Thymus (tissue), 11 donors: ENCODE measurements around the gene FLRT1. TPM values are rescaled to one million over a fixed set of nuclear protein-coding genes. Genes with fewer than 3 reads are reported as not detected.

ENCODE experiments used
- DNase-seq, 9 donors: peaks; one replicate each; pipeline ENCODE4 v3.0.0-alpha.2; 2013; ENCODE audit warnings: low spot score in 9 of 9, low read depth in 6 of 9, missing footprints in 1 of 9
- H3K27ac ChIP-seq, 2 donors: one replicate each; pipeline ENCODE4 v1.5.1; 2013; ENCODE audit warnings: control low read depth in 1 of 2, low read depth in 1 of 2, low read length in 1 of 2, mild to moderate bottlenecking in 1 of 2, moderate library complexity in 1 of 2
- H3K27me3 ChIP-seq, 2 donors: one replicate each; pipeline ENCODE4 v1.5.1; 2013; ENCODE audit warnings: low read length in 1 of 2; ENCODE audit not compliant: control insufficient read depth in 2 of 2, insufficient read depth in 1 of 2
- H3K36me3 ChIP-seq, 2 donors: one replicate each; pipeline ENCODE4 v1.5.1; 2013; ENCODE audit warnings: low read length in 1 of 2, mild to moderate bottlenecking in 1 of 2, moderate library complexity in 1 of 2; ENCODE audit not compliant: control insufficient read depth in 2 of 2, insufficient read depth in 2 of 2
- H3K4me1 ChIP-seq, 2 donors: one replicate each; pipeline ENCODE4 v1.5.1; 2013; ENCODE audit warnings: low read length in 2 of 2; ENCODE audit not compliant: control insufficient read depth in 2 of 2, insufficient read depth in 2 of 2
- H3K4me3 ChIP-seq, 2 donors: one replicate each; pipeline ENCODE4 v1.5.1; 2013; ENCODE audit warnings: low read length in 2 of 2, control low read depth in 1 of 2, mild to moderate bottlenecking in 1 of 2
- H3K9me3 ChIP-seq, 2 donors: one replicate each; pipeline ENCODE4 v1.5.1; 2013; ENCODE audit warnings: low read length in 1 of 2, mild to moderate bottlenecking in 1 of 2; ENCODE audit not compliant: control insufficient read depth in 2 of 2, insufficient read depth in 1 of 2
- WGBS: extraction: QIAGEN DNeasy Blood & Tissue Kit; methylation state at CpG from one replicate; pipeline ENCODE4 v1.1.7; 2013; 5-methylcytosine and 5-hydroxymethylcytosine counted together
- polyA plus RNA-seq: library from polyadenylated mRNA; stranded (reverse); fragments of 200-250 nt; gene quantifications from one replicate; pipeline ENCODE4 v1.2.3, GENCODE V29; 2013
- total RNA-seq: library from RNA; stranded (reverse); fragments of 120-200 nt; gene quantifications from one replicate; pipeline ENCODE4 v1.2.4, GENCODE V29; 2013
- donor health status: healthy.

Gene FLRT1
- total and polyA plus RNA-seq, 2 donors = 0.05 to 0.07 TPM

DNA sequence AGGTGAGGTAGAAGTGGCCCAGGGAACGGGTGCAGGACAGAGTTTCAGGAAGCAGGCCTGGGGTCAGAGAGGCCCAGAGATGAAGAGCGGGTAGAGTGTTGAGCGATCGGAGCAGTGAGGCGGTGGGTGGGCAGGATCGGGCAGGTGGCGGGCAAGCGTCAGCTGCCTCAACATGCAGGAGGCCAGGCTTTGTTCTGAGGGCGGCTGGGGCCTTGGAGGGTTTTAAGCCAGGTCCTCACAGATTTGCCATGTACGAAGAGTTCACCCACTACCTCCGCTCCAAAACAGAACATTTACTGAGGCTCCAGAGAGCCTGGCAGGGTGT, 29.4 kb downstream of the FLRT1 start:
- H3K36me3 ChIP-seq = no peaks in the 10 kb centered on the region
- no peak overlapping the region for H3K4me3 ChIP-seq
- H3K9me3 ChIP-seq = no peaks in the 10 kb centered on the region
- H3K27ac ChIP-seq = no peak overlapping the region
- DNase-seq = no peak
- H3K4me1 ChIP-seq = peaks cover 6 to 28% of the 10 kb centered on the region in 2 donors
- peaks cover 11 to 44% of the 10 kb centered on the region in 2 donors for H3K27me3 ChIP-seq
- WGBS = 98% methylated on average over 11 of the region's 11 CpGs

DNA sequence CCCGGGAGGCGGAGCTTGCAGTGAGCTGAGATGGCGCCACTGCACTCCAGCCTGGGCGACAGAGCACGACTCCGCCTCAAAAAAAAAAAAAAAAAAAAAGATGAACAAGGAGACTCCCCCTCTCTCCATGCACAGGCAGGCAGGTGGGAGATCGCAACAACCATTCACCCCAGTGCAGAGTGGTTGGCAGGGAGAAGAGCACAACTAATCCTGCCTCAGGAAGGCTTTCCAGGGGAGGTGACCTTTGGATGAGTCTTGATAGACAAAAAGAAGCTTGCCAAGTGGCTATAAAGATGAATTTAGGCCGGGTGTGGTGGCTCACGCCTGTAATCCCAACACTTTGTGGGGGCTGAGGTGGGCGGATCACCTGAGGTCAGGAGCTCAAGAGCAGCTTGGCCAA, 30.0 kb downstream of the FLRT1 start:
- Histone ChIP-seq H3K4me1 (peaks cover 3 to 28% of the 10 kb centered on the region in 2 donors), H3K4me3 (no peak overlapping the region), H3K36me3 (no peaks in the 10 kb centered on the region), H3K9me3 (no peaks in the 10 kb centered on the region), H3K27me3 (peaks cover 5 to 38% of the 10 kb centered on the region in 2 donors), H3K27ac (no peak overlapping the region)
- DNase-seq = no peak
- 98% methylated on average over 10 of the region's 10 CpGs for WGBS

DNA sequence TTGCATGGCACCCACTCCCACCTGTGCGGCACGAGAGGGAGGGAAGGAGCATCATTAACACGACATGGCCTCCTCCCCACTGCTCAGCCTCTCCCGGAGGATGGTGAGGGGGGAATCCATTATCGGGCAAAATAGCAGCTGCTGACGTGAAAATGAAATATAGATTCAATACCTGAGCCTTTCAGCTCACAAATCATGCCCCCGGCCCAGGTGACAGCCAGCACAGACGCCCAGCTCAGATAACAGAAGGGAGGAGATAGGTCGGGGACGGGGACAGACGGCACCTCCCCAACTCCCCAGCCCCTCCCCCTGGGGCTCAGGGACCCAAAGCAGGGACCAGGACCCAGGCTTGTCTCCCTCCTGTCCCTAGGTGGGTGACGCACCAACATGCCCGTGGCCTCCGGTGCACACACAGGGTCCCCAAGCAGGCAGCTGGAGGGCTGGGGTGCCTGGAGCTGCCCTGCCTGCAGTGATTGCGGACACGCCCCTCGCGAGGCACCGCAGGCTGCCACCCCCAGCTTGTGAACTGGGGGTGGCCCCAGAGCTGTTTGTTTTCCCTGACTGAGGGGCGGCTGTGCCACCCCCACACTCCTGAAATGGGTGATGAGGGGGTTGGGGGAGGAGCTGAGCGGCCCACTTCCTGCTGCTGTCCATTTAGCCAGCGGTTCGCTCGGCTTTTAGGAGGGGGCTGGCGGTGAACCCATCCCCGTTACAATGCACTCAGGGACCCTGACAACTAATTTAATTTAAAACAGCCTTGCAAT, 31.7 kb downstream of the FLRT1 start:
- peaks cover 2 to 21% of the 10 kb centered on the region in 2 donors for H3K27me3 ChIP-seq
- 72% methylated on average over 26 of the region's 26 CpGs for WGBS
- H3K4me1 ChIP-seq = peaks cover 0 to 29% of the 10 kb centered on the region in 2 donors
- H3K9me3 ChIP-seq = no peaks in the 10 kb centered on the region
- no peaks in the 10 kb centered on the region for H3K36me3 ChIP-seq
- no peak overlapping the region for H3K27ac ChIP-seq
- no peak overlapping the region for H3K4me3 ChIP-seq
- DNase-seq = peak in 1 of 9 donors; percentile 24

DNA sequence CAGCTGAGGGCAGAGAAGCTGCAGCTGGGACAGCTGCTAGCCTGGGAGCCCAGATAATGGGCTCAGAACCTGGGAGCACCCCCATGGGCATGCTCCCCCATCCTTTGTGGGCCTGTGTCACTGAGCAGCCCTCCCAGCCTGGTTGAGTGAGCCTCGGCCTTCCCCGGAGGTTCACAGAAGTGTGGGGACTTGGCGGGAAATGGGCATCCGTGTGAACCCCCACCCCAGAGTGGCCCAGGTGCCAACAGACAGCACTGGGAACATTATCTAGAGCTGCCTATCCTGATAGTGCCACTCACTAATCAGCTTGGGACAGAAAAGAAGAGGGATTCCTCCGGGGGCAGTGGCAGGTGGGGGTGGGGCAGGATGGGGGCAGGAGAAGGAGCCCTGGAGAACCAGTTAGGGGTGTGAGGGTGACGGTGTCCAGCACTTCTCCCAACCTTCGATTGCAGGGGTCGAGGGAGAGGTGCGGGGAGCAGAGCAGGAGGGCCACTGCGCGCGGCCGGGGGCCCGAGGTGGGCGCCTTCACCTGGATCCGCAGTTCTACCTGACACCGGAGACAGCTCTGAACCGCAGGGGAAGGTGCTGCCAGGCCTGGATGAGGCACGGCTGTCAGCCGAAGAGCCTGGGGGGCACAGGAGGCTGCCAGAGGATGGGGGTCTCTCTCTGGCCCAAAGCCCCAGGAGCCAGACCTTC, 33.1 kb downstream of the FLRT1 start:
- DNase-seq = no peak
- no peaks in the 10 kb centered on the region for H3K9me3 ChIP-seq
- H3K36me3 ChIP-seq = no peaks in the 10 kb centered on the region
- H3K4me3 ChIP-seq = no peak overlapping the region
- H3K27ac ChIP-seq = no peak overlapping the region
- peaks cover 0 to 29% of the 10 kb centered on the region in 2 donors for H3K4me1 ChIP-seq
- 90% methylated on average over 20 of the region's 20 CpGs for WGBS
- H3K27me3 ChIP-seq = peaks cover 2 to 9% of the 10 kb centered on the region in 2 donors

DNA sequence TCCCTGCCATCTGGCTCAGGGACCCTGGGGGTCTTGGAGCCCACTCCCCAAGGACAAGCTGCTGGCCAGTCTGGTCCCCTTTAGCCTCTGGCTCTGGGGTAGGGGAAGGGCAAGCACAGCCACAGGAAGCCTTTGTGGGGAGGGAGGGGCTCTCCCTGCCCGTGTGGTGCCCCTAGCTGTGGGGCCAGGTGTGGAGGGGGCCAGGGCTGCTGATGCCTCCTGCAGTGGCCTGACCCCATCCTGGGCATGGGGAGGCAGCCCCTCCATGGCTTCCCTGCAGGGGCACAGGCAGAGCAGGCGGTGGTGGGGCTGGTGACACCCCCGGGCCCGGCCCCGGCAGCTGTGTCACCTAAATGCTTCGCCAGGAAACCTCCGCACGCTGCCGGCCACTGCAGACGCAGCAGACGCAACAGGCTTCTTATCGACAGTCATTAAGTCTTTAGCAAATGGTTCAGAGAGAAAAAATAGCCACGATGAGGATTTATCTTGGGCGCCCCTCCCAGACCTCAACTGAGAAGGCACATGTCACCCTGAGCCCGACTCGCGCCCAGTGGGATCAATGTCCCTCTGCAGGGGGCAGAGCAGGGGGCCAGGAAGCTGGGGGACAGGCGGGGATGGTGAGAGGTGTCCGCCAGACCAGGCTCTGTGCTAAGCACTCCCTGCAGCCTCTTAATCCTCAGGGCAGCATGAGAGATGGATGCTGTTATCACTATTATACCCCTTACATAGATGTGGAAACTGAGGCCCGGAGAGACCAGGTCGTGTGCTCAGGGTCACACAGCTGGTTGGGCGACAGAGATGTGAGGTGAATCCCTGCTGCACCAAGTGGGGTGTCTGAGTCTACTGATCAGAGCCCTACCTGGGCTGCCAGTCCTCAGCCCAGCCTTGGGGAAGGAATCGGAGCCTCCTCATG, 33.9 kb downstream of the FLRT1 start:
- Histone ChIP-seq H3K4me3 (no peak overlapping the region), H3K27me3 (peaks cover 2 to 7% of the 10 kb centered on the region in 2 donors), H3K27ac (no peak overlapping the region), H3K36me3 (no peaks in the 10 kb centered on the region), H3K4me1 (peaks cover 0 to 29% of the 10 kb centered on the region in 2 donors), H3K9me3 (no peaks in the 10 kb centered on the region)
- DNase-seq = no peak
- 91% methylated on average over 23 of the region's 23 CpGs for WGBS

DNA sequence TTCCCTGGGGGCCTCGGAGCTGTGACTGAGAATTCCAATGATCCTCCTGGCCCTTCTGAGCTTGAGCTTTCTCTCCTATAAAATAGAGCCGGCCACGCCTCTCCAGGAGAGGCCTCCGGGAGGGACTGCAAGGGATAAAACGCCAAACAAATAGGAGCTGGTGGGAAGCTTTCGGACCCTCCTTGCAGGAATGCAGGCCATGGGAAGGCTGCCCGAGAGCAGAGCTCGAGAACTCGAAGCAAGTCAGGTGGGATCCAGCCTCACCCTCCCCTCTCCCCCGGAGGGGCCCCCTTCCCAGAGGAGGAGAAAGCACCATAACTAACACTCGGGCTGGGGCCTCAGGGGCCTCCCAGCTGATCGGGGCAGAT, 34.6 kb downstream of the FLRT1 start:
- Histone ChIP-seq H3K4me1 (peaks cover 0 to 29% of the 10 kb centered on the region in 2 donors), H3K9me3 (no peaks in the 10 kb centered on the region), H3K27me3 (peaks cover 2 to 7% of the 10 kb centered on the region in 2 donors), H3K4me3 (no peak overlapping the region), H3K27ac (no peak overlapping the region), H3K36me3 (no peaks in the 10 kb centered on the region)
- DNase-seq = no peak
- WGBS = 87% methylated on average over 12 of the region's 12 CpGs

DNA sequence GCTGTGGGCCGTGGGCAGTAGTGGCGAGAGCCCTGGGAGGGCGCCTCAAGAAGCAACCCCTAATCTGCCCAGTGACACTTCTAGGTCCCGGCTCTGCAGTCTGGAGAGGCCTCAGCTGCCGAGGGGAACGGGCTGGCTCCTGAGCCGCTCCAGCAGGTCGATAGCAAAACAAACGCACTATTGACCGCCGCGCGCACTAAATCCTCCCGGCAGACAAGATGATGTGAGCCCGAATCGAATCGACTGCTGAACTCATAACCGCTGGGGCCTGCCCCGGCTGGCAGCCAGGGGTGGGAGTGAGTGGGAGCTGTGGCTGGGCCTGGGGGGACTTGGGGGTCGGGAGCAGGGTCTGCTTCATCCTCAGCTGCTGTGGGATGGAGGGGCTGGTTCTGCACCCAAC, 36.1 kb downstream of the FLRT1 start:
- Histone ChIP-seq H3K9me3 (no peaks in the 10 kb centered on the region), H3K4me1 (peaks cover 0 to 26% of the 10 kb centered on the region in 2 donors), H3K27me3 (peaks cover 2 to 7% of the 10 kb centered on the region in 2 donors), H3K4me3 (no peak overlapping the region), H3K27ac (no peak overlapping the region), H3K36me3 (no peaks in the 10 kb centered on the region)
- WGBS = 96% methylated on average over 20 of the region's 20 CpGs
- no peak for DNase-seq

DNA sequence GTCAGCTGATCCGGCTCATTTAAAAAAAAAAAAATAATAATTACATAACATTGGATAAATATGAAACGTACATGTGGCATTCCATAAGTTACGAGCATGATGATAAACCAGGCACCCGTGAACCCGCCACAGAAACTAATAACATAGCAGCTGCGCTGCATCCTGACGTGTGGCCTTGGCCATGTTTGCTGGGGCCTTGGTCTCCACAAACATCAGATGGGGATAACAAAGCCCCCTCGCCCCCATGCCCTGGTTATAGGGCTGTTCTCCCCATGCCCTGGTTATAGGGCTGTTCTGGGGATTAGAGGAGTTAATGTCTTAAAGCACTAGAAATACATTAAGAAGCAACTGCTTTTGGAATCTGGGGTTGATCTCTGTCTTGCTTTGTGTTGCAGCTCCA, 36.7 kb downstream of the FLRT1 start:
- WGBS = 96% methylated on average over 8 of the region's 8 CpGs
- Histone ChIP-seq H3K4me1 (peaks cover 0 to 22% of the 10 kb centered on the region in 2 donors), H3K36me3 (no peaks in the 10 kb centered on the region), H3K4me3 (no peak overlapping the region), H3K27me3 (peaks cover 2 to 4% of the 10 kb centered on the region in 2 donors), H3K9me3 (no peaks in the 10 kb centered on the region), H3K27ac (no peak overlapping the region)
- DNase-seq = no peak

DNA sequence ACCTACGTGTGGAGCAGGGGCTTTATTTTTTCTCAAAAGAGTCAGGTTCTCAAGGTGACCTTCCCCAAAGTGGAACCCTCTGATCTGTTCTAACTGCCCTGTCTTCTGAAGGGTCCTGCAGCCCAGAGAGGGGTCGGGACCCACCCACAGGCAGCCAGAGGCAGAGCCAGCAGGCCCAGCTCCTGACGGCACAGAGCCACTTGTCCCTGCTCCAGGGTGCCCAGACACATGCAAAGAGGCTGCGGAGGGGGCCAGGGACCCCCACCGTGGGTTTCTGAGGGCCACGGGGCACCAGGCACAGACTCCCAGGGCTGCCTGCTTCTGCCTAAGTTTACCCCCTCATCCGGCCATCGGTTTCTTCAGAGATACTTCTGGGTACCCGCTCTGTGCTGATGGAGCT, 37.1 kb downstream of the FLRT1 start:
- H3K9me3 ChIP-seq = no peaks in the 10 kb centered on the region
- no peak for DNase-seq
- H3K27me3 ChIP-seq = no peaks in the 10 kb centered on the region
- 94% methylated on average over 9 of the region's 9 CpGs for WGBS
- H3K36me3 ChIP-seq = no peaks in the 10 kb centered on the region
- H3K4me1 ChIP-seq = peaks cover 0 to 18% of the 10 kb centered on the region in 2 donors
- no peak overlapping the region for H3K27ac ChIP-seq
- no peak overlapping the region for H3K4me3 ChIP-seq
